22Rv1 (cell line): ENCODE measurements around the gene PPIL6.

Source experiments
- CTCF ChIP-seq: fragments of 450-650 bp; IDR thresholded peaks from 2 replicates; pipeline ENCODE4 v1.5.1; 2017; ENCODE audit warnings: mild to moderate bottlenecking
- ZFX ChIP-seq: fragments of 450-650 bp; IDR thresholded peaks from 2 replicates; pipeline ENCODE4 v1.6.1; 2017; ENCODE audit warnings: antibody characterized with exemption, borderline replicate concordance

DNA sequence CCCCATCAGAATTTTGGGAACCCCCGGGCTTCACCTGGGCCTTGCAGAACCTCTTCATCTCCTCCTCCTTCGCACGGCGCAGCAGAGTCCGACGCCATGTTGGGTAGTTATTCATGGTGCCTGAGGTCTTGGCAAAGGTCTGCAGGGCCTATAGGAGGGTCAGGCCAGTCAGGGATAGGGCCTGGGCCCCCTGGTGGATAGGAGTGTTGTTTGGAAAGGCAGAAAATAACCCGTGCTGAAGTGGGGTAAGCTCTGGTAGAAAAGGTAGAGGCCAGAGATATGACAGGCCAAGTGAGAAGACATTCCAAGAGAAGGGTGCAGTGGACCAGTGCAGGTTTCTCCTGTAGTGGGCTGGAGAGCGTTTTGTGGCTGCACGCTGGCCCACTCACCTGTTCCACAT, 5.0 kb upstream of the PPIL6 start:
- no peak for TF ChIP-seq CTCF
- no peak for TF ChIP-seq ZFX
